Measurements from ENCODE around the gene ANKRD35. TPM values are rescaled to one million over a fixed set of nuclear protein-coding genes. Genes with fewer than 3 reads are reported as not detected.

Gene ANKRD35
- total and polyA plus RNA-seq, 10 of the 15 experiments (the other 5 are each of a cell fraction or from before 2014, with no cell fraction given), result 0.01 to 0.08 TPM; not detected in 8

GRCh38 chr1:145858901-145859490 is 26.7 kb downstream of the ANKRD35 start, which contains the start of gene PIAS3 (continued):
- 0 out of 2 replicates have a peak, but pooled peaks have one; percentile 66 for TF ChIP-seq SIN3A (IDR thresholded peaks at IDR 0.05; ENCODE audit: low read depth, low read length)
- 0 out of 2 replicates have a peak, but pooled peaks have one; percentile 43 for TF ChIP-seq STAT1 (conservative IDR thresholded peaks at IDR 0.05)
- peak; percentile 59; the same call in 1 of the 2 replicates for TF ChIP-seq RELB (IDR thresholded peaks at IDR 0.05; ENCODE audit: low read depth)
- TF ChIP-seq FOXM1 (IDR thresholded peaks at IDR 0.05; ENCODE audit: low read depth, low read length), result no peak
- no peak for TF ChIP-seq FOS (IDR thresholded peaks at IDR 0.05; ENCODE audit: borderline replicate concordance, extremely low read depth, insufficient read length)
- TF ChIP-seq HCFC1 (IDR thresholded peaks at IDR 0.05; ENCODE audit: low read length), result peak; percentile 42; the same call in 1 of the 2 replicates
- TF ChIP-seq BHLHE40 (IDR thresholded peaks at IDR 0.05; ENCODE audit: borderline replicate concordance in 1 of 2, low read depth in 2 of 2, low read length in 1 of 2), result peak in 1 of 2 experiments; percentile 48; a peak in 1 of 4 replicates
- TF ChIP-seq IRF5 (IDR thresholded peaks at IDR 0.05; ENCODE audit: borderline replicate concordance), result no peak
- 0 out of 2 replicates have a peak, but pooled peaks have one; percentile 49 for TF ChIP-seq IRF3 (IDR thresholded peaks at IDR 0.05)
- TF ChIP-seq MXI1 (IDR thresholded peaks at IDR 0.05; ENCODE audit: low read depth, low read length), result peak; percentile 67

All from GM12878 (cell line).